Left ventricle myocardium superior (tissue), 1 donor: ENCODE results near the gene CAPN11. TPM values are rescaled to one million over a fixed set of nuclear protein-coding genes. Genes with fewer than 3 reads are reported as not detected.
"Not testable (repeated sequence)": the region's sequence is repeated elsewhere in the genome, so short reads cannot be mapped to it uniquely, and the experiment has no call there.

ENCODE experiments used
- ATAC-seq: fragments of 200-7000 bp; cut with Tn5 transposase; one replicate; pipeline ENCODE4 v1.9.1; 2020; ENCODE audit warnings: mild to moderate bottlenecking, moderate library complexity
- DNase-seq: peaks from one replicate; pipeline ENCODE4 v3.0.0-alpha.2; 2020
- intact Hi-C: fragments of 100-400 bp; cut with micrococcal nuclease; formaldehyde crosslinking; loops from one replicate; pipeline ENCODE4 v1.11.0; 2022
- total RNA-seq: library from RNA; stranded (reverse); fragmentation: NEBNext Ultra II Directional; extraction: Animal tissue kit (Norgen Biotek cat#: 25700); gene quantifications from one replicate; pipeline ENCODE4 v1.2.1, GENCODE V29; 2021
- donor health status: DM: no; HTN: yes; CAD: no; lungs with severe emphysema.

The CAPN11 gene
- total RNA-seq, 1 donor from 2014 or later = 0.40 TPM

GRCh38 chr6:44221291-44221960, 62.8 kb downstream of the CAPN11 start:
- intact Hi-C loops = no loop called here
- DNase-seq (peak; percentile 96), ATAC-seq (peak; percentile 67)

- no peak for ATAC-seq
- intact Hi-C loops = no loop called here
Measured at GRCh38 chr6:44221961-44222335, 63.3 kb downstream of the CAPN11 start.

GRCh38 chr6:44222486-44223318, 64.1 kb downstream of the CAPN11 start:
- ATAC-seq (no peak), DNase-seq (peak; percentile 33)
- intact Hi-C loops = no loop called here

More at GRCh38 chr6:44221961-44222335, 63.3 kb downstream of the CAPN11 start:
- no peak for DNase-seq

DNA sequence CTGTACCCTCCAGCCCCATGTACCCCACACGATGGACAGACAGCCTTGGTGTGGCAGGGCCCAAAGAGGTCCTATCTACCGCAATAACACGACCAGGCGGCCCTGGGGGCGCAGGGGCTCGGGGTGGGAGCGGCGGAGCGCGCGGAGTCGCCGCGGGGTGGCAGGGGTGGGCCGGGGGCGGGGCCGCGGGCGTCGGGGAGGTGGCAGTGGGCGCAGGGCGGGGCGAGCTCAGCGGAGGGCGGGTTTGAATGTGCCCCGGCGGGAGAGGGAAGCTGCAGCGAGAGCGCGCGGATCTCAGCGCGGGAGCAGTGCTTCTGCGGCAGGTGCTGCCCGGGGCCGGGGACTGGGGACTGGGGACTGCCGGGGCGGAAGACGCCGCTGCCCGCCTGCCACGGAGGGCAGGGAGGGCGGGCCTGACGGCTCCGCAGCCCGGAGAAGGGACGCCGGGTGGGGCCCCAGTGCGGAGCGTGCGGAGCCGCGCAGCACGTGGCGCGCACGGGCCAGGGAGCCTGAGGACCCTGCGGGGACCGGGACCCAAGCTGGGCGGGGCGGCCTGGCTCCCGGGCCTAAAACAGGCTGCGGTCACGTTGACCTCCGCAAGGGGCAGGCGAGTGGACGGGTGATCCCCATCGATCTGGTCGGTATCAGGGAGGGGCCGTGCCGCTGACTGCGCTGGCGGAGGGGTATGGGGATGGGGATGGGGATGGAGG, 64.9 kb downstream of the CAPN11 start, which contains the start of gene SLC29A1:
SLC29A1 (plus strand) TSS at position 277 of the 710 bp plus-strand sequence. CDS start 3,719 bp downstream, outside the sequence.
- ATAC-seq (peak; percentile 41), DNase-seq (peak; percentile 92)
- intact Hi-C loops = no loop called here

- intact Hi-C loops = no loop called here
- no peak for ATAC-seq
- peak; percentile 46 for DNase-seq
Measured at GRCh38 chr6:44224029-44224964, 65.7 kb downstream of the CAPN11 start.

GRCh38 chr6:44224965-44225305, 66.3 kb downstream of the CAPN11 start:
- ATAC-seq = no peak
- intact Hi-C loops = no loop called here
- DNase-seq = no peak

DNA sequence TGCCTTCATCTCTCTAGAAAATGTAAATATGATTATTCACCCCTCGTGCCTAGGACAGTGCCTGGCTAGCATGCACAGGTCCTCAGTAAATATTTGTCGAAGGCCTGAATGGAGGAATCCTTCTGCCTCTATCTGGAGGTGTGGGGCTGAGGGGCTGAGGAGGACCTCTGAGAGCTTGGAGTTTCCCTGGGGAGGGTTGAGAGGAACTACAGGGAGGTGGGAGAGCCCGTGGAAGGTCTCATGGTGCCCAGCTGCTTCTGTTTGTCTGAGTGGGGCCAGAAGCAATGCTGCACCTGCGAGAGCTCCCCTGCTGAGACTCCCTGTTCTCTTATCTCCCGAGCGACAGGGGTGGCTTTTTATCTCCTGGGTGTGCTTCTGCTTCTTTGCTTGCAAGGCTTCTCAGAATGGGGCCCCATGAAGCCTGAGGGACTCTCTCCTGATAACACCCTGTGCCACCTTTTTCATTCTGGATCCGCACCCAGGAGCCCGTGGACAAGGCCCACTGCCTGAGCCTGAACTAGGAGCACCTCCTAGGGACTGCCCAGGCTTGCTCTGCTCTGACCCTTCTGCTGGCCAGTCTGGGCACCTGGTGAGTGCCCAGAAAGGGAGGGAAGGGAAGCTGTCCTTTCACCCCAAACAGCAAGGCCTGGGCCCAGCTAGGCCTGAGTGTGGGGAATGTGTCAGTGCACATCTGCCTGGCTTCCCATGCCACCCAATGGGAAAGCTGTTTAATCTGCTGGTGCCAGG, 67.1 kb downstream of the CAPN11 start:
- ATAC-seq (no peak), DNase-seq (no peak)
- intact Hi-C loops = no loop called here

DNA sequence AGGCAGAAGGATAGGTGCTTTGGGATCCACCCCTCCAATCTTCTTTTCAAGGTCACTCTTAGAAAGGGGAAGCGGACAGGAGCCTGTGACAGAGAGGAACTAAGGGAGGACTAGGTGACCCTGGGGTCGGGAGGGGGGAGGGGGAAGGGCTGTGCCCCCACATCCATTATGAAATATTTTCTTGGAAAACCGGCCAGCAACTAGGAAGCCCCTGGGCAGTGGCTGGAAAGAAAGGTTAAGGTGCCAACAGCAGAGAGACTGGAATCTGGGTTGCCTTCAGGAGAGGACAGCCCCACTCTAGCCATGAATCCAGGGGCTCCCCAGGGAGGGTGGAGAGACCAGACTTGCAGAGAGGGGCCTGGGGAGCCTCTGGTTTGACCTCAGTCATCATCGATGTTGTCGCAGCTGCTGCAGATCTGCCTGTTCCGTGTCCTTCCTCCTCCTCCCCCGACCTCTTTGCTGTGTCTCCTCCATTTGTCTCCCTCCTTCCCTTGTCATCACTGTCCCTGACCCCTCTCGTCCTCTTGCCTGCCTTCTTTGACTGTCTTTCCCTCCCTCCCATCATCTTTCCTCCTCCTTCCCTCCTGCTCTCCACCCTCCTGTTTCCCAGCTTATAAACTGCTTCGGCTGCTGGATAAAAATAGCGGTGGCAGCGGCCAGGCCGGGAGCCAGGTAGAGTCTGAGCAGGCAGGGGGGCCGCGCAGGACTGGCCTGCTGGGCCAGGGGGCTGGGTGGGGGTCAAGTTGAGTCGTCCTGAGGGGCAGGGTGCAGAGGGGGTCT, 67.9 kb downstream of the CAPN11 start:
- ATAC-seq = peak; percentile 53
- DNase-seq = peak; percentile 80
- intact Hi-C loops = no loop called here

GRCh38 chr6:44227148-44227793, 68.7 kb downstream of the CAPN11 start:
- intact Hi-C loops = no loop called here
- DNase-seq = peak; percentile 48

GRCh38 chr6:44228031-44228430, 69.4 kb downstream of the CAPN11 start:
- intact Hi-C loops = no loop called here
- DNase-seq (no peak), ATAC-seq (no peak)

More at GRCh38 chr6:44227148-44227793, 68.7 kb downstream of the CAPN11 start:
- peak; percentile 11 for ATAC-seq

DNA sequence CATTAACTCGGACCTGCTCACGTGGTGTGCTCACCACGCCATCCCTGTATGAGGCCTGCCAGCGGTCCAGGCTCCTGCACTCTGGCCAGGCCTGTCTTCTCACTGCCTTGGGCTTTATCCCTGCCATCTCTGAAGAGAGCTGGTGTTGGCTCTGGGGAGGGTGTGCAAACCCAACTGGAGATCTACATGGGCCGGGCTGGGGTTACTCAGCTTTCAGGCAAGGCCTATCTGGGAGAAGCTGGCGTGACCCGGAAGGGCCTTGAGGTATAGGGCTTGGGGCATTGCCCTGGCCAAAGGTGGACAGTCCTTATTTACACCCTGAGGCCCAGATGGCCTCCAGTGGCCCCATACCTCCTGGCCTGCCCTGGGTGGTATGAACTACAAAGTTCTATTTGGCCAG, 69.8 kb downstream of the CAPN11 start:
- intact Hi-C loops = no loop called here
- peak; percentile 1 for ATAC-seq
- DNase-seq = no peak

- DNase-seq (no peak), ATAC-seq (no peak)
- intact Hi-C loops = no loop called here
Measured at GRCh38 chr6:44228836-44229235, 70.2 kb downstream of the CAPN11 start.

GRCh38 chr6:44229376-44230033, 70.9 kb downstream of the CAPN11 start:
- intact Hi-C loops = no loop called here
- DNase-seq = peak; percentile 76
- peak; percentile 56 for ATAC-seq

GRCh38 chr6:44230034-44230675, 71.5 kb downstream of the CAPN11 start:
- DNase-seq (no peak), ATAC-seq (no peak)
- intact Hi-C loops = no loop called here

DNA sequence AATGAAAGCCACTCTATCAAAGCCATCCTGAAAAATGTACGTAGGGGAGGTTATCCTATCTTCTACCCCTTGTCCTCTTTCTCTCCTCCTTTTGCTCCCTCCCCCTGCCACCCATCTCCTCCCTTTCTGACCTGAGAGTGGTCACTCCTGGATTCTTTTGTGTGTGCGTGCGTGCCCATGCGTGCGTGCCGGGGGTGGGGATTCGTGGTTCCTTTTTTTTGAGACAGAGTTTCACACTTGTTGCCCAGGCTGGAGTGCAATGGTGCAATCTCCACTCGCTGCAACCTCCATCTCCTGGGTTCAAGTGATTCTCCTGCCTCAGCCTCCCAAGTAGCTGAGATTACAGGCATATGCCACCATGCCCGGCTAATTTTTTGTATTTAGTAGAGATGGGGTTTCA, 72.8 kb downstream of the CAPN11 start:
- intact Hi-C loops, DNase-seq, ATAC-seq: not testable (repeated sequence)
